SH-SY5Y (cell line): ENCODE data around the gene SSC5D.

Source experiments
- GATA2 ChIP-seq: IDR thresholded peaks from 2 replicates; pipeline ENCODE4 v1.6.1; 2011; ENCODE audit warnings: mild to moderate bottlenecking, low read depth, low read length
- GATA3 ChIP-seq: IDR thresholded peaks from 2 replicates; pipeline ENCODE4 v1.6.1; 2011; ENCODE audit warnings: low read depth, mild to moderate bottlenecking, low read length, moderate library complexity

The SSC5D gene

GRCh38 chr19:55546822-55547614 is 58.8 kb downstream of the SSC5D start:
- TF ChIP-seq GATA3 (no peak), GATA2 (no peak)

- TF ChIP-seq GATA2 (no peak), GATA3 (no peak)
These were observed 61.5 kb downstream of the SSC5D start for GRCh38 chr19:55549500-55550320.

GRCh38 chr19:55550321-55550650 is 62.0 kb downstream of the SSC5D start:
- TF ChIP-seq GATA2 (no peak), GATA3 (no peak)

- TF ChIP-seq GATA2 (no peak), GATA3 (no peak)
These were observed 64.0 kb downstream of the SSC5D start for GRCh38 chr19:55552206-55552605.

- TF ChIP-seq GATA2: no peak
- TF ChIP-seq GATA3: no peak
These were observed 64.4 kb downstream of the SSC5D start for GRCh38 chr19:55552620-55553019.

- TF ChIP-seq GATA3: no peak
- TF ChIP-seq GATA2: no peak
These were observed 65.3 kb downstream of the SSC5D start for GRCh38 chr19:55553217-55554182.

- TF ChIP-seq GATA3 (no peak), GATA2 (no peak)
These were observed 66.1 kb downstream of the SSC5D start for GRCh38 chr19:55554302-55554701.

- TF ChIP-seq GATA3: no peak
- no peak for TF ChIP-seq GATA2
These were observed 66.5 kb downstream of the SSC5D start for GRCh38 chr19:55554741-55555152.

- no peak for TF ChIP-seq GATA3
- no peak for TF ChIP-seq GATA2
These were observed 71.4 kb downstream of the SSC5D start for GRCh38 chr19:55559684-55560083.

- TF ChIP-seq GATA2 (no peak), GATA3 (no peak)
These were observed 75.0 kb downstream of the SSC5D start for GRCh38 chr19:55563261-55563690.

GRCh38 chr19:55566823-55567222 is 78.6 kb downstream of the SSC5D start:
- no peak for TF ChIP-seq GATA3
- no peak for TF ChIP-seq GATA2

GRCh38 chr19:55567708-55568328 is 79.6 kb downstream of the SSC5D start:
- TF ChIP-seq GATA2 (no peak), GATA3 (no peak)
